RWPE2 (cell line): ENCODE data around the gene HSPB8.

Experiments used
- ATAC-seq: fragments of 200-7000 bp; cut with Tn5 transposase; 3 replicates; pipeline ENCODE4 v1.9.1; 2021; ENCODE audit warnings: low read depth
- DNase-seq: peaks from one replicate; pipeline ENCODE4 v3.0.0-alpha.2; 2020; ENCODE audit warnings: low spot score
- H3K27ac ChIP-seq: fragments of 450-650 bp; 2 replicates; pipeline ENCODE4 v1.5.1; 2017; ENCODE audit warnings: mild to moderate bottlenecking; ENCODE audit not compliant: poor library complexity, severe bottlenecking
- H3K27me3 ChIP-seq: fragments of 250-450 bp; sonication (Bioruptor Pico); 2 replicates; pipeline ENCODE4 v1.5.1; 2021; ENCODE audit warnings: mild to moderate bottlenecking, moderate library complexity; ENCODE audit not compliant: insufficient read depth, poor library complexity, severe bottlenecking
- H3K36me3 ChIP-seq: fragments of 250-450 bp; sonication (Bioruptor Pico); 2 replicates; pipeline ENCODE4 v1.5.1; 2020; ENCODE audit warnings: low read depth, mild to moderate bottlenecking, moderate library complexity
- H3K4me1 ChIP-seq: fragments of 250-450 bp; sonication (Bioruptor Pico); 2 replicates; pipeline ENCODE4 v1.5.1; 2021; ENCODE audit warnings: mild to moderate bottlenecking, moderate library complexity; ENCODE audit not compliant: insufficient read depth, poor library complexity, severe bottlenecking
- H3K4me3 ChIP-seq: fragments of 250-450 bp; sonication (Bioruptor Pico); 2 replicates; pipeline ENCODE4 v1.5.1; 2021; ENCODE audit warnings: mild to moderate bottlenecking, moderate library complexity; ENCODE audit not compliant: severe bottlenecking
- H3K9me3 ChIP-seq: fragments of 250-450 bp; sonication (Bioruptor Pico); 2 replicates; pipeline ENCODE4 v1.5.1; 2021; ENCODE audit warnings: mild to moderate bottlenecking, moderate library complexity; ENCODE audit not compliant: severe bottlenecking
- CTCF ChIP-seq: fragments of 450-650 bp; IDR thresholded peaks from one replicate; pipeline ENCODE4 v1.5.1; 2017; ENCODE audit warnings: mild to moderate bottlenecking, moderate library complexity; ENCODE audit not compliant: poor library complexity, severe bottlenecking

HSPB8 gene

GRCh38 chr12:119178544-119179334, at the start of gene HSPB8:
Gene HSPB8, plus strand, starts transcription at chr12:119178931. Its CDS starts 382 bp downstream, at chr12:119179313.
- DNase-seq (no peak), ATAC-seq (peak; percentile 80)
- H3K27ac ChIP-seq: no peak within 1 kb of the TSS
- TF ChIP-seq CTCF: no peak
- H3K4me3 ChIP-seq: no peak within 1 kb of the TSS
- no peaks in the 10 kb centered on the region for H3K36me3 ChIP-seq
- no peaks in the 10 kb centered on the region for H3K27me3 ChIP-seq
- no peaks in the 10 kb centered on the region for H3K9me3 ChIP-seq
- H3K4me1 ChIP-seq: no peaks in the 10 kb centered on the region

- H3K27ac ChIP-seq: no peak overlapping the region
- DNase-seq: no peak
- H3K4me1 ChIP-seq: no peaks in the 10 kb centered on the region
- H3K27me3 ChIP-seq: no peaks in the 10 kb centered on the region
- H3K9me3 ChIP-seq: no peaks in the 10 kb centered on the region
- ATAC-seq: no peak
- TF ChIP-seq CTCF: no peak
- no peaks in the 10 kb centered on the region for H3K36me3 ChIP-seq
- H3K4me3 ChIP-seq: no peak overlapping the region
Observed at GRCh38 chr12:119129827-119130434, 48.8 kb upstream of the HSPB8 start.

GRCh38 chr12:119130523-119130922, 48.2 kb upstream of the HSPB8 start:
- no peaks in the 10 kb centered on the region for H3K36me3 ChIP-seq
- no peak for DNase-seq
- no peaks in the 10 kb centered on the region for H3K27me3 ChIP-seq
- no peaks in the 10 kb centered on the region for H3K4me1 ChIP-seq
- H3K4me3 ChIP-seq: no peak overlapping the region
- H3K9me3 ChIP-seq: no peaks in the 10 kb centered on the region
- ATAC-seq: no peak
- H3K27ac ChIP-seq: no peak overlapping the region
- TF ChIP-seq CTCF: no peak

GRCh38 chr12:119134284-119135072, 44.3 kb upstream of the HSPB8 start:
- Histone ChIP-seq H3K4me3 (no peak overlapping the region), H3K4me1 (no peaks in the 10 kb centered on the region), H3K27me3 (no peaks in the 10 kb centered on the region), H3K36me3 (no peaks in the 10 kb centered on the region), H3K9me3 (no peaks in the 10 kb centered on the region), H3K27ac (no peak overlapping the region)
- ATAC-seq (no peak), DNase-seq (no peak)
- TF ChIP-seq CTCF: no peak
